Activated effector memory CD4-positive, alpha-beta T cell treated with anti-CD3 and anti-CD28 coated beads, Interleukin-2, amount 50 U/mL, for 16 hours (primary cell): ENCODE data around the gene HPD.
"Not testable (repeated sequence)": the region's sequence is repeated elsewhere in the genome, so short reads cannot be mapped to it uniquely, and the experiment has no call there.

Source experiments
- DNase-seq: peaks from one replicate; pipeline ENCODE4 v3.0.0-alpha.2; 2020

Gene HPD

GRCh38 chr12:121861636-121862254 lies 3.1 kb upstream of the HPD start:
- DNase-seq: no peak

GRCh38 chr12:121860699-121861098 lies 2.0 kb upstream of the HPD start:
- DNase-seq: not testable (repeated sequence)

GRCh38 chr12:121860257-121860656 lies 1.6 kb upstream of the HPD start:
- no peak for DNase-seq

GRCh38 chr12:121858318-121858661 lies 369 bp downstream of the HPD start:
- DNase-seq: no peak

GRCh38 chr12:121857322-121858246 lies 1.1 kb downstream of the HPD start:
- no peak for DNase-seq

- not testable (repeated sequence) for DNase-seq
These were observed 6.3 kb downstream of the HPD start for GRCh38 chr12:121852392-121852791.

- DNase-seq: no peak
These were observed 9.0 kb downstream of the HPD start for GRCh38 chr12:121849665-121850064.

- DNase-seq: no peak
These were observed 9.4 kb downstream of the HPD start for GRCh38 chr12:121849211-121849610.

- no peak for DNase-seq
These were observed 13.0 kb downstream of the HPD start for GRCh38 chr12:121845701-121846100.

GRCh38 chr12:121843236-121843982 lies 15.2 kb downstream of the HPD start:
- DNase-seq: no peak

- no peak for DNase-seq
These were observed 18.5 kb downstream of the HPD start for GRCh38 chr12:121839993-121840761.

- DNase-seq: peak; percentile 100
These were observed 19.3 kb downstream of the HPD start for GRCh38 chr12:121839106-121839992.

- DNase-seq: no peak
These were observed 20.5 kb downstream of the HPD start for GRCh38 chr12:121838126-121838525.

- DNase-seq: no peak
These were observed 21.0 kb downstream of the HPD start for GRCh38 chr12:121837680-121838079.

- no peak for DNase-seq
These were observed 27.0 kb downstream of the HPD start for GRCh38 chr12:121831571-121832245.

- no peak for DNase-seq
These were observed 27.9 kb downstream of the HPD start for GRCh38 chr12:121830588-121831265.

GRCh38 chr12:121830134-121830533 lies 28.5 kb downstream of the HPD start:
- no peak for DNase-seq

GRCh38 chr12:121829250-121829918 lies 29.3 kb downstream of the HPD start:
- DNase-seq: no peak

GRCh38 chr12:121828826-121829225 lies 29.8 kb downstream of the HPD start:
- no peak for DNase-seq

- no peak for DNase-seq
These were observed 30.4 kb downstream of the HPD start for GRCh38 chr12:121828306-121828705.
